Transverse colon (tissue), 4 donors: Measurements from ENCODE around the gene RNF10. TPM values are rescaled to one million over a fixed set of nuclear protein-coding genes. Genes with fewer than 3 reads are reported as not detected.

Source experiments
- DNase-seq: peaks from one replicate; pipeline ENCODE4 v3.0.0-alpha.2; 2019
- H3K27ac ChIP-seq, 4 donors: fragments of 200-600 bp; sonication (generic); 2 replicates each; pipeline ENCODE4 v1.5.1; 2016 to 2018; ENCODE audit warnings: inconsistent platforms in 4 of 4
- H3K27me3 ChIP-seq: fragments of 200-600 bp; sonication (generic); 2 replicates; pipeline ENCODE4 v1.5.1; 2017; ENCODE audit warnings: inconsistent platforms
- H3K36me3 ChIP-seq, 4 donors: fragments of 200-600 bp; sonication (generic); 2 replicates each; pipeline ENCODE4 v1.5.1; 2017 to 2019; ENCODE audit warnings: inconsistent platforms in 4 of 4
- H3K4me1 ChIP-seq, 4 donors: fragments of 200-600 bp; sonication (generic); 2 replicates each; pipeline ENCODE4 v1.5.1; 2017 to 2020; ENCODE audit warnings: inconsistent platforms in 4 of 4
- H3K4me3 ChIP-seq, 4 donors: fragments of 200-600 bp; sonication (generic); 1 replicate in 1 of 4; 2 replicates in 3 of 4; pipeline versions ENCODE4 v1.5.1 to v1.6.1; 2017 to 2019; ENCODE audit warnings: inconsistent platforms in 4 of 4
- H3K9me3 ChIP-seq, 2 donors: fragments of 200-600 bp; sonication (generic); 2 replicates each; pipeline ENCODE4 v1.5.1; 2017 to 2019; ENCODE audit warnings: inconsistent platforms in 2 of 2
- CTCF ChIP-seq, 5 experiments: fragments of 200-600 bp in 3 of 5; fragments of 450-650 bp in 2 of 5; sonication (generic) in 3 of 5; IDR thresholded peaks; 1 replicate in 2 of 5; 2 replicates in 3 of 5; pipeline ENCODE4 v1.5.1; 2016 to 2017; ENCODE audit warnings: antibody characterized with exemption in 5 of 5, inconsistent platforms in 3 of 5, mild to moderate bottlenecking in 2 of 5, moderate library complexity in 1 of 5
- EP300 ChIP-seq: sonication (generic); formaldehyde crosslinking; IDR thresholded peaks from one replicate; pipeline ENCODE4 v1.6.1; 2017; ENCODE audit warnings: antibody characterized with exemption, low read depth
- POLR2A ChIP-seq: fragments of 450-650 bp; IDR thresholded peaks from one replicate; pipeline ENCODE4 v1.6.1; 2016; ENCODE audit warnings: antibody characterized with exemption, mild to moderate bottlenecking, moderate library complexity
- POLR2AphosphoS5 ChIP-seq, 3 donors: sonication (generic); formaldehyde crosslinking; IDR thresholded peaks; one replicate each; pipeline ENCODE4 v1.6.1; 2016; ENCODE audit warnings: antibody characterized with exemption in 3 of 3
- WGBS, 2 donors: methylation state at CpG; one replicate each; pipeline ENCODE4 v1.1.5; 2018; ENCODE audit warnings: low coverage in 1 of 2; 5-methylcytosine and 5-hydroxymethylcytosine counted together
- in situ Hi-C, 4 donors: fragments of 200-750 bp; cut with MboI; loops; one replicate each; pipeline versions ENCODE4 v1.15.0 to v1.15.1; 2017; ENCODE audit warnings: low sequenced_read_pairs in 3 of 4, low pct_ligation_motif_present in 1 of 4, low pct_unique_long_range_greater_than_20kb in 1 of 4
- intact Hi-C: fragments of 100-400 bp; cut with DNase I; formaldehyde crosslinking; loops from one replicate; pipeline ENCODE4 v1.15.1; 2023; ENCODE audit warnings: low total_unique reads
- total RNA-seq, 4 donors: library from RNA; depleted of rRNA; stranded (reverse); fragments of >200 nt; gene quantifications; one replicate each; pipeline ENCODE4 v1.1.0, GENCODE V29; 2016

The RNF10 gene
- total RNA-seq, 4 donors from 2014 or later = 204 to 317 (median 213) TPM

GRCh38 chr12:120571299-120571698 is 37.1 kb downstream of the RNF10 start:
- no peak for TF ChIP-seq CTCF (IDR thresholded peaks at IDR 0.05)
- TF ChIP-seq EP300 = no peak
- no peak for TF ChIP-seq POLR2A
- TF ChIP-seq POLR2AphosphoS5 (IDR thresholded peaks at IDR 0.05) = no peak
- intact Hi-C loops = no loop called here
- no peaks in the 10 kb centered on the region for H3K4me1 ChIP-seq
- no peak for DNase-seq
- peaks cover 0 to 96% (median 45%) of the 10 kb centered on the region in 4 donors for H3K36me3 ChIP-seq
- WGBS, 2 donors = 75 to 78% methylated on average over 5 of the region's 5 CpGs
- H3K27me3 ChIP-seq = no peaks in the 10 kb centered on the region
- H3K4me3 ChIP-seq = no peak overlapping the region
- in situ Hi-C loops = no loop called here
- no peaks in the 10 kb centered on the region for H3K9me3 ChIP-seq
- no peak overlapping the region for H3K27ac ChIP-seq

GRCh38 chr12:120573560-120573959 is 39.4 kb downstream of the RNF10 start:
- peaks cover 0 to 97% (median 44%) of the 10 kb centered on the region in 4 donors for H3K36me3 ChIP-seq
- in situ Hi-C loops (no loop called here), intact Hi-C loops (no loop called here)
- no peak overlapping the region for H3K27ac ChIP-seq
- H3K4me3 ChIP-seq = no peak overlapping the region
- no peaks in the 10 kb centered on the region for H3K27me3 ChIP-seq
- WGBS, 2 donors = 81 to 87% methylated on average over 3 to 6 of the region's 6 CpGs
- TF ChIP-seq POLR2A (no peak), POLR2AphosphoS5 (IDR thresholded peaks at IDR 0.05) (no peak), CTCF (IDR thresholded peaks at IDR 0.05) (no peak), EP300 (no peak)
- H3K4me1 ChIP-seq = no peaks in the 10 kb centered on the region
- DNase-seq = no peak
- H3K9me3 ChIP-seq = no peaks in the 10 kb centered on the region

GRCh38 chr12:120574106-120574505 is 40.0 kb downstream of the RNF10 start:
- WGBS, 2 donors = 86 to 100% methylated on average over 1 to 2 of the region's 2 CpGs
- DNase-seq = no peak
- TF ChIP-seq EP300 (no peak), CTCF (IDR thresholded peaks at IDR 0.05) (no peak), POLR2AphosphoS5 (IDR thresholded peaks at IDR 0.05) (no peak), POLR2A (no peak)
- intact Hi-C loops = no loop called here
- no peak overlapping the region for H3K4me3 ChIP-seq
- no peaks in the 10 kb centered on the region for H3K27me3 ChIP-seq
- H3K27ac ChIP-seq = no peak overlapping the region
- no peaks in the 10 kb centered on the region for H3K4me1 ChIP-seq
- in situ Hi-C loops = no loop called here
- H3K36me3 ChIP-seq = peaks cover 0 to 94% (median 41%) of the 10 kb centered on the region in 4 donors
- H3K9me3 ChIP-seq = no peaks in the 10 kb centered on the region

DNA sequence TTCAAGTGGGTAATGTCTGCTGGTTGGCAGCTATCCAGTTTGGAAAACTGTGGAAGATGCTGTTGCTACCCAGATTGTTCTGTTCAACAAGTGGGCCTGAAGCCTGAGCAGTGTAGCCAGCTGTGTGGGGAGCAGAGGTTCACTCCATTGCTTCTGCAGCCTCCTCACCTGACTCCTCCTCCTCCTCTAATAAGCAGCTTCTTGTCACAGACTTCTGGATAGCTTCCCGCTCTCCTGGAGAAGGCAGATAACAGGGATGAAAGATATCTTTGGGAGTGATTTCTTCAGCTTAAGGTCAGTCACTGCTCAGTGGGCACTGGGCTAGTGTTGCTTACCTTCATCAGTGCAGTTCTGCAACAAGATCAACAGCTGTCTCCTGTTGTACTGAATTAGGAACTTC is 45.0 kb downstream of the RNF10 start:
- no peak overlapping the region for H3K4me3 ChIP-seq
- no peaks in the 10 kb centered on the region for H3K27me3 ChIP-seq
- in situ Hi-C loops = no loop called here
- no peaks in the 10 kb centered on the region for H3K9me3 ChIP-seq
- DNase-seq = no peak
- TF ChIP-seq CTCF (IDR thresholded peaks at IDR 0.05) (no peak), POLR2A (no peak), POLR2AphosphoS5 (IDR thresholded peaks at IDR 0.05) (no peak)
- H3K27ac ChIP-seq = no peak overlapping the region
- WGBS, 2 donors = 100% methylated on average over 1 of the region's 1 CpG; no CpG with 5 or more reads in 1 of the 2 donors
- intact Hi-C loops = no loop called here
- H3K36me3 ChIP-seq = peaks cover 0 to 46% (median 16%) of the 10 kb centered on the region in 4 donors
- peaks cover 4 to 36% (median 17%) of the 10 kb centered on the region in 4 donors for H3K4me1 ChIP-seq
